ENCODE results near the gene LRRC25. TPM values are rescaled to one million over a fixed set of nuclear protein-coding genes. Genes with fewer than 3 reads are reported as not detected.

Gene LRRC25
- total RNA-seq, 1 experiment from 2014 or later: 0.76 TPM

DNA sequence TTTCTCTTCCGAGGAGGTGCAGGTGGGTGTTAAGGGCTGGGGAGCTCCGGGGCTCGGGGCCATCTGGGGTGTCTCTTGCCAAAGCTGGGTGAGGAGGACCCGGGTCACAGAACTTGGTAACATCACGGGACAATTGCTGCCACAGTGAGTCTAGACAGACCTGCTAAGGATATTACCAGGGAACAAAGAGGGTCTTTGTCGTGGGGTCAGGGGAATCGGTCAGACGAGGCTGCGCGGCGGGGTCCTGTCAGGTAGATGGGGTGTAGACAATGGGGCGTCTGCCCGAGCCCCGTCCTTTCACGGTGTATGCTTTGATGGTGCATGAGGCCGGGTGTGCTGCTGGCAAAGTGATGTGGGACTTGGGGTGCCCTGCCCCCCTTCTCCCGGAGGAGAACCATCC lies 49.3 kb downstream of the LRRC25 start:
- Histone ChIP-seq H3K36me3 (replicated peaks; ENCODE audit: control insufficient read depth, insufficient read depth, low read length) (no peaks in the 10 kb centered on the region), H3K27me3 (ENCODE audit: control insufficient read depth, insufficient read depth, low read length) (no peaks in the 10 kb centered on the region), H3K4me3 (ENCODE audit: insufficient read depth, low read depth, low read length) (no peak overlapping the region)
- DNase-seq: no peak

DNA sequence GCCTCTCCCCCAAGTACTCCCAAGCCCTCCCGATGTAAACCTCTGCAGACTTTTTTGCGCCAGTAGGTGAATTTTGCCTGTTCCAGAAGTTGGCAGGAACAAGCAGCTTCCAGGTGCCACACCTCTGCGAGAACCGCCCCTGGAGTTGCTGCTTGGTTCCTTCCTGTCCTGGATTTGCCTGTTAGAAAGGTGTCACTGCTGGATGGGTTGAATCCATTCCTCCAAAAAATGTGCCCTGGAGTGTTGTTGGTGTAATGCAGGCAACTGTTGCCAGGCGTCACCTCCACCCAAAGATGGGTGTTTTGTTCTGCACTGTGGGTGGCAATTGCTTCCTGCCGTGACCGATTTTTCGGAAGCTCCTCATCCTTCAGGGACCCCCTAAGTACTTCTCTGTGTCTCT lies 51.3 kb downstream of the LRRC25 start:
- Histone ChIP-seq H3K4me3 (ENCODE audit: insufficient read depth, low read depth, low read length) (no peak overlapping the region), H3K36me3 (replicated peaks; ENCODE audit: control insufficient read depth, insufficient read depth, low read length) (no peaks in the 10 kb centered on the region), H3K27me3 (ENCODE audit: control insufficient read depth, insufficient read depth, low read length) (no peaks in the 10 kb centered on the region)
- DNase-seq: peak; percentile 73

- no peak overlapping the region for H3K4me3 ChIP-seq (ENCODE audit: insufficient read depth, low read depth, low read length)
- no peak for DNase-seq
- H3K27me3 ChIP-seq (ENCODE audit: control insufficient read depth, insufficient read depth, low read length): no peaks in the 10 kb centered on the region
- no peaks in the 10 kb centered on the region for H3K36me3 ChIP-seq (replicated peaks; ENCODE audit: control insufficient read depth, insufficient read depth, low read length)
Measured at GRCh38 chr19:18345296-18345695, 52.1 kb downstream of the LRRC25 start.

DNA sequence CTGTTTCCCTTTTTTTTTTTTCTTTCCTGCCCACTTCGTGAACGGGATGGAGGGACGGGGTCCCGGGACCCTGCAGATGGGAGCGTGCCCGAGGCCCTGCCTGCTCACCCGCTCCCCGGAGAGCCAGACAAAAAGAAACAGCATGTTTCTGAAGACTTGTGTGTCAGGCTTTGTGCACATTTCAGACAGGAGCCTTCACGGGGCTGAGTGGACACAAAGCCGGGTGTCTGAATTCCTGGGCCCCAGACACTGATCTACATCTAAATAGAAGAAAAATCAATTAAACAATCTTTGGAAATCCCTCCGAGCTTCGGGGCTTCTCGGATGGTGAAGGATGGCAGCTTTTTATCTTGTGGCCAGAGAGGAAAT lies 52.9 kb downstream of the LRRC25 start:
- Histone ChIP-seq H3K27me3 (ENCODE audit: control insufficient read depth, insufficient read depth, low read length) (no peaks in the 10 kb centered on the region), H3K36me3 (replicated peaks; ENCODE audit: control insufficient read depth, insufficient read depth, low read length) (no peaks in the 10 kb centered on the region), H3K4me3 (ENCODE audit: insufficient read depth, low read depth, low read length) (no peak overlapping the region)
- DNase-seq: no peak

DNA sequence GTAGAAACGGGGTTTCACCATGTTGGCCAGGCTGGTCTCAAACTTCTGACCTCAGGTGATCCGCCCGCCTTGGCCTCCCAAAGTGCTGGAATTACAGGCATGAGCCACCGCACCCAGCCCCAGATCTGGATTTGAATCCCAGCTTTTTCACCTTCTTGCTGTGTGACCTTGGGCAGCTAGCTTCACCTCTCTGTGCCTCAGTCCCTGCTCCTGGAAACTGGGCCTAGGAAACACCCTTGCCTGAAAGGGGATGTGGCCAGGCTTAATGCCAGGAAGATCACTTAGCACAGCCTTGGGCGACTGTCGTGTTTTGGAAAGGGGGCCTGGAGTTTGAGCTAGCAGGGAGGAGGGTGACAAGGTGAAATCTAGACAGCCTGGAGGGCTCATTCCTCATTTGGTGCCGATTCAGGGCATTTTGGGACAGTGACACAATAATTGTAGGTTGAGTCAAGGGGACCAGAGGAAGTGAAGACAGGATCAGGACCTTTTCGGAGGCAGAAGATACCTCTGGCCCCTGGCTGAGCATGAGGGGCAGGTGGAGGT lies 55.3 kb downstream of the LRRC25 start:
- DNase-seq: no peak
- no peaks in the 10 kb centered on the region for H3K36me3 ChIP-seq (replicated peaks; ENCODE audit: control insufficient read depth, insufficient read depth, low read length)
- no peaks in the 10 kb centered on the region for H3K27me3 ChIP-seq (ENCODE audit: control insufficient read depth, insufficient read depth, low read length)
- no peak overlapping the region for H3K4me3 ChIP-seq (ENCODE audit: insufficient read depth, low read depth, low read length)

Other genes starting within 250 kb of the LRRC25 start
- 26.7 and 29.0 TPM in 2 replicates for gene PIK3R2, start 244.5 kb downstream of the LRRC25 start, total RNA-seq (2014; rRNA removed; shearing (Covaris generic))
- 47.3 and 53.4 TPM in 2 replicates for gene IFI30, start 223.8 kb downstream of the LRRC25 start, total RNA-seq (2014; rRNA removed; shearing (Covaris generic))
- 29.2 and 45.0 TPM in 2 replicates for gene MPV17L2, start 204.4 kb downstream of the LRRC25 start, total RNA-seq (2014; rRNA removed; shearing (Covaris generic))
- 6.1 and 8.6 TPM in 2 replicates for gene RAB3A, start 193.6 kb downstream of the LRRC25 start, total RNA-seq (2014; rRNA removed; shearing (Covaris generic))
- 0.52 and 1.4 TPM in 2 replicates for gene PDE4C, start 171.2 kb downstream of the LRRC25 start, total RNA-seq (2014; rRNA removed; shearing (Covaris generic))
- 0.55 and 0.76 TPM in 2 replicates for gene IQCN, start 123.2 kb downstream of the LRRC25 start, total RNA-seq (2014; rRNA removed; shearing (Covaris generic))
- 173 and 181 TPM in 2 replicates for gene JUND, start 116.0 kb downstream of the LRRC25 start, total RNA-seq (2014; rRNA removed; shearing (Covaris generic))
- 787 and 838 TPM in 2 replicates for gene LSM4, start 74.5 kb downstream of the LRRC25 start, total RNA-seq (2014; rRNA removed; shearing (Covaris generic))
- gene PGPEP1, start 57.0 kb downstream of the LRRC25 start, total RNA-seq (2014; rRNA removed; shearing (Covaris generic)): 11.5 and 13.6 TPM in 2 replicates
- 0.30 and 1.4 TPM in 2 replicates for gene GDF15, start 11.5 kb downstream of the LRRC25 start, total RNA-seq (2014; rRNA removed; shearing (Covaris generic))
- 91.1 and 134 TPM in 2 replicates for gene SSBP4, start 21.8 kb upstream of the LRRC25 start, total RNA-seq (2014; rRNA removed; shearing (Covaris generic))
- gene ISYNA1, start 40.5 kb upstream of the LRRC25 start, total RNA-seq (2014; rRNA removed; shearing (Covaris generic)): 183 and 212 TPM in 2 replicates
- 16.4 and 17.0 TPM in 2 replicates for gene ELL, start 124.4 kb upstream of the LRRC25 start, total RNA-seq (2014; rRNA removed; shearing (Covaris generic))
- 446 and 481 TPM in 2 replicates for gene FKBP8, start 146.0 kb upstream of the LRRC25 start, total RNA-seq (2014; rRNA removed; shearing (Covaris generic))
- gene KXD1, start 160.2 kb upstream of the LRRC25 start, total RNA-seq (2014; rRNA removed; shearing (Covaris generic)): 190 and 202 TPM in 2 replicates
- gene UBA52, start 174.2 kb upstream of the LRRC25 start, total RNA-seq (2014; rRNA removed; shearing (Covaris generic)): 1,268 and 1,295 TPM in 2 replicates
- 117 TPM in 2 replicates for gene REX1BD, start 191.2 kb upstream of the LRRC25 start, total RNA-seq (2014; rRNA removed; shearing (Covaris generic))
- gene CRLF1, start 209.2 kb upstream of the LRRC25 start, total RNA-seq (2014; rRNA removed; shearing (Covaris generic)): 47.4 and 52.8 TPM in 2 replicates
- gene TMEM59L, start 215.2 kb upstream of the LRRC25 start, total RNA-seq (2014; rRNA removed; shearing (Covaris generic)): 1.8 and 3.5 TPM in 2 replicates
- 7.1 and 11.7 TPM in 2 replicates for gene KLHL26, start 239.4 kb upstream of the LRRC25 start, total RNA-seq (2014; rRNA removed; shearing (Covaris generic))

Measured in H7 (cell line).